BJ (cell line): ENCODE data around the gene THG1L. TPM values are rescaled to one million over a fixed set of nuclear protein-coding genes. Genes with fewer than 3 reads are reported as not detected.

Source experiments
- CTCF ChIA-PET: fragments of 350-600 bp; formaldehyde crosslinking; extraction: SDS; loops from one replicate; lab custom pipeline; 2021; ENCODE audit warnings: antibody characterized with exemption, inconsistent platforms; lab: Yijun Ruan, JAX
- POLR2A ChIA-PET: fragments of 300-600 bp; sonication (Branson Sonifier 250); formaldehyde crosslinking; extraction: SDS; loops from one replicate; lab custom pipeline; 2021; ENCODE audit warnings: antibody characterized with exemption; lab: Charles Lee
- DNase-seq: peaks from one replicate; pipeline ENCODE4 v3.0.0-alpha.2; 2011; ENCODE audit warnings: low read depth
- H3K27me3 ChIP-seq: 2 replicates; pipeline ENCODE4 v1.6.0; 2011; ENCODE audit warnings: low read length; ENCODE audit not compliant: control insufficient read depth, insufficient read depth
- H3K36me3 ChIP-seq: 2 replicates; pipeline ENCODE4 v1.5.1; 2011; ENCODE audit warnings: low read length; ENCODE audit not compliant: control insufficient read depth, insufficient read depth
- H3K4me3 ChIP-seq: 2 replicates; pipeline ENCODE4 v1.5.1; 2011; ENCODE audit warnings: low read depth, mild to moderate bottlenecking, control low read depth, low read length
- CTCF ChIP-seq: IDR thresholded peaks from 2 replicates; pipeline ENCODE4 v1.5.1; 2011; ENCODE audit warnings: low read depth, mild to moderate bottlenecking, control low read depth, inconsistent platforms, low read length, moderate library complexity; ENCODE audit not compliant: insufficient read depth
- polyA plus RNA-seq: library from polyadenylated mRNA; depleted of rRNA; stranded (reverse); fragments of >200 nt; gene quantifications from 2 replicates; pipeline ENCODE4 v1.2.3, GENCODE V29; 2011

THG1L gene
- polyA plus RNA-seq, 1 experiment: 29.5 TPM

DNA sequence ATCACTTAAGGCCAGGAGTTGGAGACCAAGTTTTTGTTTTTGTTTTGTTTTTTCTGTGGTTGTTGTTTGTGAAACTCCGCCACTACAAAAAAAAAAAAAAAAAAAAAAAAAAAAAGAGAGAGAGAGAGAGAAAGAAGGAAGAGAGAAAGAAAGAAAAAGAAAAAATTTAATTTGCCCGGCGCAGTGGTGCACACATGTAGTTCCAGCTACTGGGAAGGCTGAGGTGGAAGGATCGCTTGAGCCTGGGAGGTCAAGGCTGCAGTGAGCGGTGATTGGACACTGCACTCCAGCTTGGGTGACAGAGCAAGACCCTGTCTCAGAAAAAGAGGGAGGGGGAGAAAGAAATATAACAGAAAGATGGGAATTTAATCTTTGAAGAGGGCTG is 902 bp downstream of the THG1L start:
- Histone ChIP-seq H3K4me3 (peak overlapping the region; percentile 61), H3K36me3 (peaks cover 4% of the 10 kb centered on the region), H3K27me3 (no peaks in the 10 kb centered on the region)
- TF ChIP-seq CTCF: no peak
- CTCF ChIA-PET: interaction anchor here (0.9 to 5.4 kb wide), 5 partner anchors 11 to 405 kb away, joined by 3 to 42 read pairs (median 5); partner anchors contain the start of gene LSM11
- POLR2A ChIA-PET: interaction anchor here (0.6 kb wide), 1 partner anchor 21 kb away, joined by 9 read pairs; no protein-coding TSS in a partner anchor
- no peak for DNase-seq

DNA sequence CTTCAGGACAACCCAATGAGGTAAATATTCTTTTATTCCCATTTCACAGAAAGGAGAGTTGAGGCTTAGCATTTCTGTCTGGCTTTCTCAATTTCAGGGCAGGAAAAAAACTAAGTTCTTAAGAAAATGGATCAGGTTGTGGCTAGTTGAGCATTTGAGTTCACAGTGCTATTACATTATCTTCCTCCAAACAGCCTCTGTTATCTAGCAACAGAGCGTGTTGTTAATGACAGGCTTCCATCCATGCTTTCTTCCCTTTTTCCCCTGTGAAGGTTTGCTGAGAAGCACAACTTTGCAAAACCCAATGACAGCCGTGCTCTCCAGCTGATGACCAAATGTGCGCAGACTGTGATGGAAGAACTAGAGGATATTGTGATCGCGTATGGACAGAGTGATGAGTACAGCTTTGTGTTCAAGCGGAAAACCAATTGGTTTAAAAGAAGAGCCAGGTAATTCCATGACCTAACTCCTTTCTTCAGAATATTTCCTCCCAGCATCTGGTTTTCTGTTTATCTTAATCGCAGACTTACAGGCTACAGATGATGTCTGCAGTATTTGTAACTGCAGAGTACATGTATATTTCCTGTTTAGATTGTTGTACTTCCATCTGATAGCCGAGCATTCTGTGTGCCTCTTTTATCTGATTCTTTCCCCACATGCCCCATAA is 1.5 kb downstream of the THG1L start:
- DNase-seq: no peak
- POLR2A ChIA-PET: no interaction called here
- Histone ChIP-seq H3K4me3 (no peak overlapping the region), H3K27me3 (no peaks in the 10 kb centered on the region), H3K36me3 (peaks cover 4% of the 10 kb centered on the region)
- CTCF ChIA-PET: interaction anchor here (5.4 kb wide), 1 partner anchor 10 kb away, joined by 42 read pairs; the partner anchor contains the start of gene LSM11
- TF ChIP-seq CTCF: no peak

GRCh38 chr5:157734436-157734835 is 3.2 kb downstream of the THG1L start:
- DNase-seq: no peak
- Histone ChIP-seq H3K36me3 (peaks cover 4% of the 10 kb centered on the region), H3K27me3 (no peaks in the 10 kb centered on the region), H3K4me3 (no peak overlapping the region)
- ChIA-PET POLR2A (no interaction called here), CTCF (interaction anchor here (0.7 to 5.4 kb wide), 2 partner anchors 9 to 406 kb away, joined by 3 to 42 read pairs; partner anchors contain the start of gene LSM11)
- no peak for TF ChIP-seq CTCF

DNA sequence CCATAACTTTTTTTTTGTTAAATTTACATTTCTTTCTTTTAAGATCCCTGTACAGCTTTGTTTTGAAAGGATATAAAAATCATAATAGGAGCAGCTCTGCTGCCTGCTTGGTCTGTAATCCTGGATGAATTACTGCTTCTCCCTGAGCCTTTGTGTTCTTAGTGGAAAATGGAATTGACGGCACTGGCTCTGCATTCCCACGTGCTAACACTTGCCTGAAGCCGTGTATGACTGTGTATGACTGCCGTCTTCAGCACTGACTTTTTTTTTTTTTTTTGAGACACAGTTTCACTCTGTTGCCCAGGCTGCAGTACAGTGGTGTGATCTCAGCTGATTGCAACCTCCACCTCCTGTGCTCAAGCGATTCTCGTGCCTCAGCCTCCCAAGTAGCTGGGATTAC is 4.8 kb downstream of the THG1L start:
- H3K4me3 ChIP-seq: no peak overlapping the region
- no peaks in the 10 kb centered on the region for H3K27me3 ChIP-seq
- ChIA-PET CTCF (no interaction called here), POLR2A (no interaction called here)
- TF ChIP-seq CTCF: no peak
- no peak for DNase-seq
- peaks cover 4% of the 10 kb centered on the region for H3K36me3 ChIP-seq

- CTCF ChIA-PET: interaction anchor here (0.6 to 0.7 kb wide), 2 partner anchors 11 to 39 kb away, joined by 3 read pairs; no protein-coding TSS in a partner anchor
- no peak for TF ChIP-seq CTCF
- Histone ChIP-seq H3K27me3 (no peaks in the 10 kb centered on the region), H3K4me3 (no peak overlapping the region), H3K36me3 (peaks cover 1% of the 10 kb centered on the region)
- no peak for DNase-seq
- POLR2A ChIA-PET: no interaction called here
Observed at GRCh38 chr5:157739388-157740228, 8.4 kb downstream of the THG1L start.
